Stimulated activated CD4-positive, alpha-beta T cell treated with anti-CD3 and anti-CD28 coated beads, Interleukin-4, amount 100 ng/mL, for 48 hours (primary cell): Measurements from ENCODE around the gene GRK5.

Experiments used
- DNase-seq, 2 donors: peaks; one replicate each; pipeline ENCODE4 v3.0.0-alpha.2; 2020; ENCODE audit warnings: low read depth in 2 of 2

GRK5 gene

DNA sequence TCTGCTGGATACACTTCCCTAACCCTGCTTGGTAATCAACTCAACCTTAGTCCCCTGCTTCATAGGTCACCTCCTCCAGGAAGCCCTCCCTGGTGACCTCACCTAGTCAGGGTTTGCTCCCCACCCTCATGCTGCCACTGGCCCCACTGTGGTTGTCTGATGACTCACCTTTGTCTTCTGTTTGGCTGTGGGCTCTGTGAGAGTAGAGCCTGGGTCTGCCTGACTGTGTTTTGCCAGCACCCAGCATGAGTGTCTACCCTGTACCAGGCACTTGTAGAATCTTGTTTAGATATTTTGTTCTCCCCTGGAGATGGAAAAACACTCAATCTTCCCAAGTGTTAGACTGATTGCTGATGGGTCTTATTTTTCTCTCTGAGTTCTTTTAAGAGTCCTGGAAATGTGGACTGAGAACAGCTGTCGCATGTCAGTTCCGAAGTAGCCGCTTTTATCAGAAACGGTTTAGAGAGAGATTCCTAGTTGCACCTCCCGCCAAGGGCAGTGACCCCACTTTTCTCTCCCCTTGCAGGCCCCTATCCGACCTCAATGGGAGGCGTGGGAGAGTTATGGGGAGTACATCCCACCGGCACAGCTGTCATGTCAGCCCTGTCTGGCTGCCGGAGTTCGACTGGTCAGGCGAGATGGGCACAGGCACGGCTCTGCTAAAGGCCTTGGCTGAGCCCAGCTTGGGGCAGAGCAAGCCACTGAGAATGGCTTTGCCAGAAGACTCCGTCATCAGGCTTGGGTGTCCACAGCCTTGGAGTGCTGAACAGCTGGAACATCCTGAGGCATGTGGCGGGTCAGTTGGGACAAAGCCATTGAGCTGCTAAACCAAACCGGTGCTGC lies 134.3 kb downstream of the GRK5 start:
- DNase-seq: peak; percentile 28 to 36

DNA sequence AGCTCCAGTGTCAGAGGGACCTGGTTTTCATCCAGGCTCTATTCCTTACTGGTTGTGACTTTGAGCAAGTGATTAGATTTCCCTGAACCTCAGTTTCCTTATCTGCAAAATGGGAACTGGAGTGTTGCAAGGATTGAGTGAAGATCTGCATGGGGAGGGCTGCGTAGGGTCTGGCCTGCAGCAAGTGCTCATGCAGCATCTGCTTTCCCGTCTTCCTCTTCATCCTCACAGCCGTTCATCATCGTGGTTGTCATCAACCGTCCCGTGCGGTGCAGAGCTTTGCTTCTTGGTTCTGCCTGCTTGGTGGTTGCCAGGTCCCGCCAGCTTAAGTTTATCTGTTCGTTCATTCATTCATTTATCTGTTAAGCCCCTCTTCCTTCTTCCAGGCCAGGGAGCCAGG lies 135.0 kb downstream of the GRK5 start:
- no peak for DNase-seq

DNA sequence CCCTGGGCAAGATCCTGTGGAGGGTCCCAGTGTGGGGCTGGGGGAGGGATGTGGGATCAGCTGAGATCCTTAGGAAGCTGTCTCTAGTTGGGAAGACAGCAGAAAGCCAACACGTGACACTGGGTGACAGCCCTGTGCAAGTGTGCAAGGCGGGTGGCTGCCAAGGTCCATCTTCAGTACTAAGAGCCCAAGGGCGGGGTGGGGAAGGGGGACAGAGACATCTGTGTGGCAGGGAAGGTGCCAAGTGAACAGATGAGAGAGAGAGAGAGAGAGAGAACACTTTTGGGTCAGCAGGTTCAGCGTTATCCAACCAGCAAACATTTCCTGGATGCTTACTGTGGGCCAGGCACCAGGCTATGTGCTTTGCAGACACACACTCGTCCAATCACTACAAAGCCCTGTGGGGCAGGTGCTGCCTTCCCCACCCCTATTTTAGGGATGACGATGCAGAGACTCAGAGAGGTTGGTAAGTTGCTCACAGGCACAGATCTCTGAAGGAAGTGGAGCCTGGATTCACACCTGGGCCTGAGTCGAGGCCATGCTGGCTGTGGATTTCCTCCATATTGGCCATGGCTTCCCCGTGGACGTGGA lies 135.7 kb downstream of the GRK5 start:
- DNase-seq: no peak

DNA sequence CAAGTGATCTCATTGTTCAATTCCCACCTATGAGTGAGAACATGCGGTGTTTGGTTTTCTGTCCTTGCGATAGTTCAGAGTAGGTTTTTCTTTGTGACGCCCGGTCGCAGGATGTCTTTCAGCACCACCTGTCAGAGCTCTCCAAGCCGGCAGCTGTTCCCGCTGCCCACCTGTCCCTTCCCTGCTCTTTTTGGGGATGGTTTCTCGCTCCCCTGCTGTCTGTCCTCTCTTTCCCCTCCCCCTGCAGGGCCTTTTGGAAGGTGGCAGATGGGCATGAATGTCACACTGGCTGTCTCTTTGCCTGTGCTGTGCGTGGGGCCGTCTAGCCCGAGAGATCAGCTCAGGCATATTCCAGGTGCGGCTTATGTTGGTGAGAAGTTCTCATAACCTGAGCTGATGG lies 137.0 kb downstream of the GRK5 start:
- DNase-seq: no peak

DNA sequence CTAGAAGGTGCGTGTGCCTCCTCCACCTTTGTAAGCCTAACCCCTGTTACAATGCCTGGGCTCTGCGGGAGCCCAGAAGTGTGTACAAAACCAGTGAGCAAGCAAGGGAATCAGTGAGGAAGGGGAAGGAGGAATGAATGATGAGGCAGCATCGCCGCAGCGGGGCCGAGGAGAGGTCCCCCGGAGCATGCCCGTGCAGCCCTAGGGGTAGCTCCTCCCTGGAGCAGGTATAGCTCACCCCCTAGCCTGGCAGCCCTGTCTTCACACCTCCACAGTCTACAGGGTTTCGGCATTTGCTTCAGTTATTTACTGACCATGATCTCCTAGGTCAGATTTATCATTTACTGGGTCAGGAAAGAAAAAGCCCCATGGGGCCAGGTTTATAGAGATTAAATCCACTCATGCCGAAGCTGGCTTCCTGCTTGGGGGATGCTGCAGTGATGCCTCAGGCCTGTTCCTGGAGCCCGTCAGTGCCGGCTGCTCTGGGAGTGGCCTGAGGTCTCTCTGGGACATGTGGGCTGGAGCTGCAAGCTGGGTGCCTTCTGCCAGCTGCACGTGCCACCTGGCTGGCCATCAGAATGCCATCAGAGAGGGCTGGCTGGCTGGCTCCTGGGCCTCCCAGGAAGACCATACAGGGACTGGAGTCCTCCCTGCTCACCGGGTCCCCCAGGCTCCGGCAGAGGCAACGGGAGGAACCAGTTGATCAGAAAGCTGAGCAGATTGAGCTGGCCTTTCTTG lies 138.9 kb downstream of the GRK5 start:
- no peak for DNase-seq

DNA sequence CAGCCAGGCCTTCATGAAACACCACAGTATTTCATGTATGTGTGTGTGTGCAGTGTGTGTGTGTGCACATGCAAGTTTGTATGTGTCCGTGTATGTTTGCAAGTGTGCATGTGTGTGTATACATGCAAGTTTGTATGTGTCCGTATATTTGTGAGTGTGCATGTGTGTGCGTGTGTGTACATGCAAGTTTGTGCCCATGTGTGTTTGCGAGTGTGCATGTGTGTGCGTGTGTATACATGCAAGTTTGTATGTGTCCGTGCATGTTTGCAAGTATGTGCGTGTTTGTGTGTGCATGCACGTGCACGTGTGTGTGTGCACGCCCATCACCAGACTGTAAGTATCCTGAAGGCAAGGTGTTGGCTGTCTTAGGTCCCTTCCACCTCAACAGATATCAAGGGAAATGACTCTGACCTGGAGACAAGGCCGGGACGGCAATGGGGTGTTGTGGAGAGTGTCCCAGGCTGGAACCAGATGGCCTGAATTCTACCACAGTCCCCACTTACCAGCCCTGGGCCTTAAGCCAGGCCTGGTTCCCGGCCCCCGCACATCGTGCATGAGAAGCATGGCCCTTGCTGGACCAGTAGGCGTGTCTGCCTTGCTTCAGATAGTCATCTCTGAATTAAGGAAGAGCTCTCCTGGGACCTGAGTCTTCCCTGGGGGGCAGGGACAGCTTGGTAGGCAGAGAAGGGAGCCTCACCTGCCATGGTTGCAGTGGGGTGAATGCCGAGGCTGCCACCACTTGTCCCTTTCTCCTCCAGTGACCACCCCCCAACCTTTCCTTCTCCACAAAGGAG lies 140.0 kb downstream of the GRK5 start:
- DNase-seq: no peak

DNA sequence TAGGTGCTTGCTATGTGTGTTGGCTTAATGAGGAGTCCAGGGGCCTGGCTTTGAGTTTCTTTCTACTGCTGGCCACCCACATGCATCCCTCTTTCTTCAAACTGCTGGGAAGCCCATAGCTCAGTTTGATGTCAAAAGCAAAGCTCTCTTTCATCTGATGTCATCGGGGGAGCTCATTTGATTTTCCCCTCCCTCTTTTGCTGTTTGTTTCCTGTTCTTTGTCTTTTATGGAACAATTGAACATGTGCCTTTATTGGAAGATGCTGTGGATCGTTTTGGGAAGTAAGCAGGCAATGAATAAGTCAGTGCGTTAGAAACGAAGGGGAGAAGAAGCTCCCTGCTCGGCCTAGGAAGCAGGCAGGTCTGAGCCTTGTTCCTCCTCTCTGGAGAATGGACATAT lies 140.7 kb downstream of the GRK5 start:
- DNase-seq: no peak

DNA sequence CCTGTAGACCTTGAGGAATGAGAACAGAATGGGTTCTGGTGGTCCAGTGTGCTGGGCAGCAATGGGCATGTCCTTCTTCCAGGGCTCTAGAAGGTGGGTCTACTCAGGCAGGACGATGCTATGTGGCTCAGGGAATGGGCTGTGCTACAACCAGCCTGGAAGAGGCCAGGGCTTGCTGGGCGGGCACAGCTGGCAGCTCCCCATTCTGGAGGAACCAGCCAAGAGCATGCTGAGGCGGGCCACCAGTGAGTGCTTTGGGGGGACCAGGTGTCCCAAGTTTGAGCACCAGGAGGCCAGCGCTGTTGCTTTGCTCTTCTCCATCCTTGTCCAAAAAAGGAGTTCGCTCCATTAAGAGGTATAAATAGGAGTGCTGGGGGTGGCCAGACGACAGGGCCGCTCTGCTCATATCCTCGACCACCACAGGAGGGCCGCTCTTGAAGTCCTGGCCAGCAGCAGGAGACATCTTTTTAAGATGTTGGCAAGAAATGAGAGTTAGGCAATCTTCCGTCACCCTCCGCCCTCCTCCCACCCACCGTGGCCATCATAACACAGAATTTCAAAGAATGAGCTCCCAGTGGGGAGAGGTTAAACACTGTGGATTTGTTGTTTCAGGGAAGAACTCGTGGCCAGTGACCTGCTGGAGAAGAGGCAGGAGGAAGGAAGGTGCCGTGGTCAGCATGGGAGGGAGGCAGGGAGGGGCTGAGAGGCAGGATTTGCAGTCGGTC lies 141.3 kb downstream of the GRK5 start:
- DNase-seq: no peak

DNA sequence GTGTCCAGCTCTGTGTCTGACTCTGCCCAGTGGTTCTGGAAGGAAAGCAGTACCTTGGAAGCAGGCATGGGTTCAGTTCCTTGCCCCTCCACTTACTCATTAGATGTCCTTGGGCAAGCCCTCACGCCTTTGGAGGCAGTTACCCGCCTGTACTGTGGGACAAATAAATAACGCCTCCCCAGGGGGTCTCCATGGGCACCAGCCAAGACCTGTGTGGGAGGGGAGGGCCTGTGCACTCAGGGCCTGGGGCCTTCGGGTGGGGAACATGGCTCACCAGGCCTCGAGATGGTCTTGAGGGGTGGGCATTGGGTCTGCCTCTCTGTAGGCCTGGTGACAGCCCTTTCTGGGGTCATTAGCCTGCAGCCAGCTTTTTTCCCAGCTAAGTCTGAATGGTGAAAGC lies 142.0 kb downstream of the GRK5 start:
- no peak for DNase-seq

- DNase-seq: no peak
Observed at GRCh38 chr10:119349937-119350501, 142.6 kb downstream of the GRK5 start.

DNA sequence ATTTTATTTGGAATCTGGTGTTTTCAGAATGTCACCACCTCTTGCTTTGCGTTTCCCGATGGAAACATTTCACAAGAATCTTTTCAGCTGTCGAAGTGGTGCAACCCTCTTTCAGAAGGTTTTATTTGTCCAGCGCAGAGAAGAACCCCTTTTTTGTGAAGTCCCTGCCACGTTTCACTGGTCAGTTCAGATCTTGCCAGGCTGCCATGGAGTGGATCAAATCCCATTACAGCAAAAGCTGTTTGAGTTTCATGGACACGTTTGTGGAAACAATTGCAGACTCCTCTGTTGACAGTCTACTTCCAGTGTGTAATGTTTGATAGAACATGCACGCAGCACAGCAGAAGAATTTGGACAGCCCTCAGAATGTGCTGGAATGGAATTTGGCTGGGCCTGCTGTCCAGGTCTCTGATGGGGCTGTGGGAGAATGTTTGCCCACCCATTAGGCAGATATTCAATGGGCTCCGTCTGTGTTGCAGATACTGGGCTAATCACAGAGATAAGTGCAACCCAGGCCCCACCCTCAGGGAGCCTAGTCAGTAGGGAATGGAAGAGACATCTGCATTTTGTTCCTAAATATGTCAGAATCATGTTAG lies 143.2 kb downstream of the GRK5 start:
- DNase-seq: no peak

DNA sequence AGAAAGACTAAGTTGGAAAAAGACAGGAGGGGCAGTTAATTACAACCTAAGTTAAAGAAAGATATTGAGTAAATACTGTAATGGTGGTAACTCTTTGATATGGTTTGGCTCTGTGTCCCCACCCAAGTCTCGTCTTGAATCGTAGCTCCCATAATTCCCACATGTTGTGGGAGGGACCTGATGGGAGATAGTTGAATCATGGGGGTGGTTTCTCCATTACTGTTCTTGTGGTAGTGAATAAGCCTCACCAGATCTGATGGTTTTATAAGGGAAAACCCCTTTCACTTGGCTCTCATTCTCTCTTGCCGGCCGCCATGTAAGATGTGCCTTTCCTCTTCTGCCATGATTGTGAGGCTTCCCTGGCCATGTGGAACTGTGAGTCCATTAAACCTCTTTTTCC lies 143.8 kb downstream of the GRK5 start:
- peak in 1 of 2 donors; percentile 15 for DNase-seq

DNA sequence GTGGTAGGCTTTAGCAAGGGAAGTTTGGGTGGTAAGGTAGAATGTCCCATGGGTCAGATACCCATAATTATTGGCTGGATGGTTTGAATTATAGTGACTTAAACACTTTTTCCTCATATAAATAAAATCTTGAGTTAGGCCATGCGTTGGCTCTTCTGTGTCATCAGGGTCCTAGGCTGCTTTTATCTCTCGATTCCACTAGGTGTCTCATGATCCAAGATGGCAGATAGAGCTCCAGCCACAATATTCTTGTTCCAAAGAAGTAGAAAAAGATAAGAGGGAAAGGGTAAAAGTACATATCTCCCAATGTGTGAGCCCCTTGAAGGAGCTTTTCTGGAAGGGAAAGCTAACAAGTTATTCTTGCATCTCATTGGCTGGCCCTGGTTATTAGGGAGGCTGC lies 144.7 kb downstream of the GRK5 start:
- DNase-seq: no peak

- DNase-seq: no peak
Observed at GRCh38 chr10:119352807-119353206, 145.4 kb downstream of the GRK5 start.

DNA sequence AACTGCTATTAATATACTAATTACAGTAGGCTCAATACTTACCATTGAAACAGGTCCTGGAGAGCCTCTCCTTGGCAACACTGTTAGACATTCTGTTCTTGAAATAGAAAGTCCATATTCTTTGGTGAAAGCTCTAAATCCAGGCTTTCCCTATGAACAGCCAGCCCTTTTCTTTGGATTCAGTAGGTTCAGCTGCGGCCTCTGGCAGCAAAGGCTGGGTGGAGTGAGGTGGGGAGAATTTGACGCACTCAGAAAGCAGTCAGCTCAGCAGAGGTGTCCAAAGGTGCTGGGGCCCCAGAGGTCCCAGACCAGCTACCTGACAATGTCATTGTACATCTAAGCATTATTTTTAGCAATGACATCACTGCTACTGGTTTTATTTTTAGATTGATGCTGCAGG lies 146.1 kb downstream of the GRK5 start:
- DNase-seq: no peak

- no peak for DNase-seq
Observed at GRCh38 chr10:119355930-119356329, 148.6 kb downstream of the GRK5 start.

GRCh38 chr10:119357412-119358151 lies 150.2 kb downstream of the GRK5 start:
- no peak for DNase-seq

- no peak for DNase-seq
Observed at GRCh38 chr10:119358152-119358512, 150.8 kb downstream of the GRK5 start.

DNA sequence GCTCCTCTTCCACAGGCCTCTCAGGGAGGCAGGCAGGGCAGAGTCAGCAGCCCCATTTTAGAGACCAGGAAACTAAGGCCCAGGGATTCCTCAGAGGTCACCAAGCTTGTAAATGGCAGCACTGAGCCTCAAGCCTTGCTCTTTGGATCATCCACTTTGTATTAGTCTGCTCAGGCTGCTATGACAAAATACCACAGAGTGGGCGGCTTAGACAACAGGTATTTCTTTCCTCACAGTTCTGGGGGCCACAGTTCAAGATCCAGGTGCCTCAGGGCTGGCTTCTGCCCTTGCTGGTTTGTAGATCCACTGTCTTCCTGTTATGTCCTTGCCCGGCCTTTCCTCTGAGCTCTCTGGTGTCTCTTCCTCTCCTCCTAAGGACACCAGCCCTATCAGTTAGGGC lies 151.2 kb downstream of the GRK5 start:
- DNase-seq: no peak

DNA sequence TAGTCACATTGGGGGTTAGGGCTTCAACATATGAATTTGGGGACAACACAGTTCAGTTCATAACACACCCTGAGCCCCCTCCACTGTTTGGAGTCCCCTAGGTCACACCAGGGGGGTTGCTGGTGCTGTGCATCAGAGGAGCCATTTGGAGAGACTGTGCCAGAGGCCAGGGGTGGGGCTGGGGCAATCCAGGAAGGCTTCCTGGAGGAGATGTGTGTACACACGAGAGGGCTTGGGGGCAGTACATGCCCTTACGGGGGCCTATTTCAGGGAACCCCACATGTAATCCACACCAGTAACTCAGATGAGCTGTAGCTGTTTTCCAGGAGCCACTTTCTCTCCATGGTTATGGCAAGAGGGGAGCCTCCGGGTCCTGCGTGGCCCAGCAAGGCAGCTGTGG lies 151.7 kb downstream of the GRK5 start:
- DNase-seq: no peak
